GM21619 (cell line): ENCODE results near the gene NXF3.
"Not testable (repeated sequence)": the region's sequence is repeated elsewhere in the genome, so short reads cannot be mapped to it uniquely, and the experiment has no call there.

Experiments used
- ATAC-seq: cut with Tn5 transposase; IDR thresholded peaks from one replicate; pipeline ENCODE4 v1.9.1; 2021; ENCODE audit not compliant: unreplicated experiment

NXF3 gene, protein sequence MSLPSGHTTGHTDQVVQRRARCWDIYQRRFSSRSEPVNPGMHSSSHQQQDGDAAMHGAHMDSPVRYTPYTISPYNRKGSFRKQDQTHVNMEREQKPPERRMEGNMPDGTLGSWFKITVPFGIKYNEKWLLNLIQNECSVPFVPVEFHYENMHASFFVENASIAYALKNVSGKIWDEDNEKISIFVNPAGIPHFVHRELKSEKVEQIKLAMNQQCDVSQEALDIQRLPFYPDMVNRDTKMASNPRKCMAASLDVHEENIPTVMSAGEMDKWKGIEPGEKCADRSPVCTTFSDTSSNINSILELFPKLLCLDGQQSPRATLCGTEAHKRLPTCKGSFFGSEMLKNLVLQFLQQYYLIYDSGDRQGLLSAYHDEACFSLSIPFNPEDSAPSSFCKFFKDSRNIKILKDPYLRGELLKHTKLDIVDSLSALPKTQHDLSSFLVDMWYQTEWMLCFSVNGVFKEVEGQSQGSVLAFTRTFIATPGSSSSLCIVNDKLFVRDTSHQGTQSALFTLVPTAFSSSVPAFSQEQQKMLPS

DNA sequence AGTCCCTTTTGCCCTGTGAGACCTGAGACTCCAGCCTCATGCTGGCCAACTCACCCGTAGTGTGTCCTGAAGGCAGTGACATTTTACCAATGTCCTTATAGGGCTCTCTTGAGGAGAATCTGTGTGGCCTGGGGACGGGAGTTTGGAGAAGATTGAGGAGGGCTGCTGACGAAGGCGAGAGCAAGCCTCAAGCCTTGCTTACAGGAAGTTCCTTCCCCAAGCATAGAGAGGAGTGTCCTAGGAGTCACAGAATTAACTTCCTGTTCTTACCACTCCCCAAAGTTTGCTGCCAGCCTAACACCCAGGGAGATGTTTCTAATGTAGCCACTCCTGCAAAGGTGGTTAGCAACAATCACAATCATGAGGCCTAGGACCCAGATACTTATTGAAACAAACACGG is at the start of gene NXF3:
Gene NXF3 (minus strand): TSS at position 202 of the 400 bp plus-strand sequence. CDS start 120 bp downstream, at position 82.
- ATAC-seq, result no peak

DNA sequence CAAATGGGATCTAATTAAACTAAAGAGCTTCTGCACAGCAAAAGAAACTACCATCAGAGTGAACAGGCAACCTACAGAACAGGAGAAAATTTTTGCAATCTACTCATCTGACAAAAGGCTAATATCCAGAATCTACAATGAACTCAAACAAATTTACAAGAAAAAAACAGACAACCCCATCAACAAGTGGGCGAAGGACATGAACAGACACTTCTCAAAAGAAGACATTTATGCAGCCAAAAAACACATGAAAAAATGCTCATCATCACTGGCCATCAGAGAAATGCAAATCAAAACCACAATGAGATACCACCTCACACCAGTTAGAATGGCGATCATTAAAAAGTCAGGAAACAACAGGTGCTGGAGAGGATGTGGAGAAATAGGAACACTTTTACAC is 43.6 kb upstream of the NXF3 start:
- not testable (repeated sequence) for ATAC-seq

DNA sequence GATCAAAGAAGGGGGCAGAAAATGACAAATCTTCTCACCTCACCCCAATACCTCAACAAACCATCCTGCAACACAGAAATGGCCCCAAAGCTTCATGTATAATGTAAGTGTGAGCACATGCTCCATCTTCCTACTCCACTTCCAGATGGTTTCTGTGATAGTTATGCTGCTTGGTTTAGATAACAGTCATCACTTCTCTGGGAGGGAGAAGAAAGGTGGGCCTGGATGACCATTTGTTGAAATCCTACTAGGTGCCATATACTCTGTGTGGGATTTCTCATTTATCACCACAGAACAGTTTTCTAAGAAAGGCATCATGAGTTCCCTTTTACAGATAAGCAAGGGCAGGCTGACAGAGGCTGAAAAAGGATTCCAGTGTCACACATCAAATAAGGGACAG is 31.3 kb upstream of the NXF3 start:
- no peak for ATAC-seq

DNA sequence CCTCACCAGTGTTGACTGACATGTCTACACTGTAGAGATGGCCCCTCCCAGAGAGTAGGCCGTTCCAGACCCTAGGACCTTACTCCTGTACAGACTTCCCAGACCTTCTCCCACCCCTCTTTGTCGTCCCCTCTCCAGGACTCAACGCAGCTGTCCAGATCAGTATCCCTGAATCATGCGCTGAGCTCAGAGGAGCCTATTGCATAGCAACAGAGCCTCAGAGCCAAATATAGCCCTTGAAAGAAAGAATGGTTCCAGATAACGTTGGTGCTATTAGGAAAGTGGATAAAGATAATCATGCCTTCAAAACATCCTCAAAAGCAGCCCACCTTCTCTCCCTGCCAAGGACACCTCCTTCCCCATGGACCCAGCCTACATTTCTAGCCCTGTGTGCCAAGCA is 27.8 kb upstream of the NXF3 start:
- no peak for ATAC-seq

DNA sequence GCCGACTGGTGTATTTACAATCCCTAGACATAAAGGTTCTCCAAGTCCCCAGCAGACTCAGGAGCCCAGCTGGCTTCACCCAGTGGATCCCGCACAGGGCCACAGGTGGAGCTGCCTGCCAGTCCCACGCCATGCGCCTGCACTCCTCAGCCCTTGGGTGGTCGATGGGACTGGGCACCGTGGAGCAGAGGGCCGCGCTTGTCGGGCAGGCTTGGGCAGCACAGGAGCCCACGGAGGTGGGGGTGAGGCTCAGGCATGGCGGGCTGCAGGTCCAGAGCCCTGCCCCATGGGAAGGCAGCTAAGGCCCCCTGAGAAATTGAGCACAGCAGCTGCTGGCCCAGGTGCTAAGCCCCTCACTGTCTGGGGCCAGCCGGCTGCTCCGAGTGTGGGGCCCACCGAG is 24.0 kb upstream of the NXF3 start:
- ATAC-seq, result not testable (repeated sequence)

DNA sequence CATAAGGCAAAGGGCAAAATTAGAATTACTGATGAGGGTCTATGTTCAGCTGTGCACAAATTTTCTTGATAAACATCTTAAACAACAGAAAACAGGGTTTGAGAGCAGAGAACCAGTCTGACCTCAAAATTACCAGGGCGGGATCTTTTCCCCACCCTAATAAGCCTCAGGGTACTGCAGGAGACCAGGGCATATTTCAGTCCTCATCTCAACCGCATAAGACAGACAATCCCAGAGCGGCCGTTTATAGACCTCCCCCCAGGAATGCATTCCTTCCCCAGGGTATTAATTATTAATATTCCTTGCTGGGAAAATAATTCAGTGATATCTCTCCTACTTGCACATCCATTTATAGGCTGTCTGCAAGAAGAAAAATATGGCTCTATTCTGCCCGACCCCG is 16.6 kb upstream of the NXF3 start:
- ATAC-seq, result not testable (repeated sequence)

DNA sequence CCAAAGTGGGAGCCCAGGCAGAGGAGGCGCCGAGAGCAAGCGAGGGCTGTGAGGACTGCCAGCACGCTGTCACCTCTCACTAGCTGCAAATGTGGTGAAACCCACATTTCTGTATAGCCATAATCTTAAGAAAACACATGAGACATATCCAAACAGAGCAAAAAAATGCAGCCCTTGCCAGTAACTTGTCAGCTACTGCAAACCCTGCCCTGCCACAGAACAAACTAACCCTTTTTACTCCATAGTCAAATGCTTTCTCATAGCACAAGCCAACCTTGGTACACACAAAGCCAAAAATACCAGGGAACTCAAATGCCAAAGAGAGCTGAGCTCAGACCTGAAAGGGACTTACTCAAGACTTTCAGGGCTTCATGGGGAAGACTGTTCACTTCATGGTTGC is 14.9 kb upstream of the NXF3 start:
- ATAC-seq, result no peak

DNA sequence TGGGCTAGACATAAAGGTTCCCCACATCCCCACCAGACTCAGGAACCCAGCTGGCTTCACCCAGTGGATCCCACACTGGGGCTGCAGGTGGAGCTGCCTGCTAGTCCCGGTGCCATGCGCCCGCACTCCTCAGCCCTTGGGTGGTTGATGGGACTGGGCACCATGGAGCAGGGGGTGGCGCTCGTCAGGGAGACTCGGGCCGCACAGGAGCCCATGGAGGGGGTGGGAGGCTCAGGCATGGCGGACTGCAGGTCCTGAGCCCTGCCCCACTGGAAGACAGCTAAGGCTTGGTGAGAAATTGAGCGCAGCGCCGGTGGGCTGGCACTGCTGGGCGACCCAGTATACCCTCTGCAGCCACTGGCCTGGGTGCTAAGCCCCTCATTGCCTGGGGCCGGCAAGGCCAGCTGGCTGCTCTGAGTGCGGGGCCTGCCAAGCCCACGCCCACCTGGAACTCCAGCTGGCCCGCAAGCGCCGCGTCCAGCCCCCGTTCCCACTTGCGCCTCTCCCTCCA is 14.3 kb upstream of the NXF3 start:
- not testable (repeated sequence) for ATAC-seq

DNA sequence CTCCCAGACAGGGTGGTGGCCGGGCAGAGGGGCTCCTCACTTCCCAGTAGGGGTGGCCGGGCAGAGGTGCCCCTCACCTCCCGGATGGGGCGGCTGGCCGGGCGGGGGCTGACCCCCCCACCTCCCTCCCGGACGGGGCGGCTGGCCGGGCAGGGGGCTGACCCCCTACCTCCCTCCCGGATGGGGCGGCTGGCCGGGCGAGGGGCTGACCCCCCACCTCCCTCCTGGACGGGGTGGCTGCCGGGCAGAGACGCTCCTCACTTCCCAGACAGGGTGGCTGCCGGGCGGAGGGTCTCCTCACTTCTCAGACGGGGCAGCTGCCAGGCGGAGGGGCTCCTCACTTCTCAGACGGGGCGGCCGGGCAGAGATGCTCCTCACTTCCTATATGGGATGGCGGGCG is 11.4 kb upstream of the NXF3 start:
- not testable (repeated sequence) for ATAC-seq

DNA sequence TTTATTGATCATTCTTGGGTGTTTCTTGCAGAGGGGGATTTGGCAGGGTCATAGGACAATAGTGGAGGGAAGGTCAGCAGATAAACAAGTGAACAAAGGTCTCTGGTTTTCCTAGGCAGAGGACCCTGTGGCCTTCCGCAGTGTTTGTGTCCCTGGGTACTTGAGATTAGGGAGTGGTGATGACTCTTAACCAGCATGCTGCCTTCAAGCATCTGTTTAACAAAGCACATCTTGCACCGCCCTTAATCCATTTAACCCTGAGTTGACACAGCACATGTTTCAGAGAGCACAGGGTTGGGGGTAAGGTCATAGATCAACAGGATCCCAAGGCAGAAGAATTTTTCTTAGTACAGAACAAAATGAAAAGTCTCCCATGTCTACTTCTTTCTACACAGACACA is 10.9 kb upstream of the NXF3 start:
- not testable (repeated sequence) for ATAC-seq

DNA sequence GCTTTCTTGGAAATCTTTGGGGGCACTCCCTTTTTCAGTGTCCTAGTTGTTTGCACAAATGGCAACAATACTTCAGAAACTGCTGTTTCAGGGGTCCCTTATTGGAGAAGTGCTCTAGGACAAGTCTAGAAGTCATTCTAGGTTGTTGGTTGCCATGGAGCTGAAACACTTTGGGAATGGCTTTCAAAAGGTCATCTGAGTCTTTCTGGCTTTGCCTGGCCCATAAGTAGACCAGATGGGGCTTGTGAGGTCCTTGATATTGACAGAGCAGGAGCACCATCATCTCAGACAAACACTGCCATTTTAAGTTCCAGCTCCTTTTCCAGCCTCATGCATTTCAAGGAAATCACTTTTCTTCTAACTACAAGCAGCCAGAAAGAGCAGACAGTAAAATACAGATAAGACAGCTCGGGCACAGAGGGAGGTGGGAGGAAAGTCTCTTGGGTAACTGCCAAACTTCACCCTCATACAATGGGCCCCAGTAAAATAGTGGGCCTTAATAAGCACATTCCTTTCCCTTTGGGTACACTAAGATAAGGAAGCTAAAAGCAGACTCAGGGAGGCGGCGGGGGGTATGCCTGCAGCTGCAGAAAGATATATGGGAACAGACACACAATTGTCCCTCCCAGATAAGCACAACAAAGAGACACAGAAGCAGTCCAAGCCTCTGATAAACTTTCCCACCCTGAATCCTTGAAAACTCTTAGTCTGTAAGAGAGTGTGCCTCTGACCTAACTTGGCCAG is 8.5 kb upstream of the NXF3 start:
- no peak for ATAC-seq

DNA sequence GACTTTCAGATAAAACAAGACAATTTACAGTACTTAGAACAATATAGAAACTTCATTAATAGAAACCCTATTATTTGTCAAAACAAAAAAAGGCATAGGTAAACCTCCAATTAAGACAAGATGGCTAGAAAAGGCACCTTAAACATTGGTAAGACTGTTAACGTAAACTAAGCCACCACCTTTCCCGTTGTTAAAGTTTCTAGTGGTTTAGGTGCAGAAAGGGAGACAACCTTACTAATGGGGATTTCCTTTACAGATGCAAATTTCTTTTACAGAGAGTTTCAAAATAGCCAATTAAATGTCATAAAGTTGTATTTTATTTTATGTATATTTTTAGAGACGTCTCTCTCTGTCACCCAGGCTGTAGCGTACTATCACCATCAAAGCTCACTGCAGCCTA is 7.5 kb upstream of the NXF3 start:
- ATAC-seq, result no peak

DNA sequence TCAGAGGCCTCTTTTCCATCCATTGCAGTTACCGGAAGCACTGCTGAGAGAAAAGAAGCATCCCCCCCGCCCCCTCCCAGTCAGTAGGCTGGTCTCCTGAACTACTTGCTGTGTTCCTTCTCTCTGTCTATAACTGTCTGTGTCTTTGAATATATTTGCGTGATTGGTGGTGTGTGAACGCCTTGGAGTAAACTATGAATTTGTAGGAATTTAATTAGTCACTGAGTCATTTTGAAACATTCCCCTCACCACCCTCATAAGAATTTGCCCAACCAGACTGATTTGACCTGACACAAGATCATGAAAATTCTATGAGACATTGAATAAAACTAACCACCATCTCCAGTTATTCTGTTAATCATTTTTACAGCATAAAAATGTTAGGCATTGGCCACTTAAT is 6.7 kb upstream of the NXF3 start:
- ATAC-seq, result no peak

DNA sequence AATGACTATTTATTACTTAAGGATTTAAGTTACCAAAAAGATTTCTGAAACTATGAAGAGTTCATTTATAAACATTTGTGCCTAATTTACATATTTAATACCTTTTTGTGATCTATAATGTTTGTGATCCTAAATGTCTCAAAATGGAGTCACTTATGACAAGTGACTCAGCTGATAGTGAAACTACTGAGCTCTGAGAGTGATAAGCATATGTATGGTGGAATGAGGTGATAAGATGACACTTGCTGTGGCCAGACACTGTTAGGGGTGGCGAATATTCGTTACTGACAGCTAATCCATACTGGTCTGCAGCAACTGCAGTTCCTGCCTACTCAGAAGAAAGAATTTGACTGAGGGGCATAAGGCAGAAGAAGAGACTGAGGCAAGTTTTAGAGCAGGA is 5.5 kb upstream of the NXF3 start:
- no peak for ATAC-seq

DNA sequence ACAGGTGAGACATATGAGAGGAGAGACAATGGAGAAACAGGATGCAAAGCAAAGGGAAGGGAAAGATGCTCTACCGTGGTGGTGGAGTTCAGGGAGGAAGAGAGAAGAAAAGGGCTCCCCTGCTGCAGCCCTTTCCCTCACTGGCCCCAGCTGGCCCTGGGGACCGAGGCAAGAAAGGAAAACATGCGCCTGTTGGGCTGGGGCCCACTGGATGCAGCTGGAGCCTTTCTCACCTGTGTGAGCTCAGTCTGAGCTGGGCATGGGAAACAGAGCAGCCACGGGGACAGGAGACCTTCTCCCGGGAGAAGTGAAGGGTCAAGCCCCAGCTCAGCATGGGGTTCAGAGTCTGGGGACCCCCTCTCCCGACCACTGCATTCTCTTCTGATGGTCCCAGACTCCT is 11.9 kb downstream of the NXF3 start:
- ATAC-seq, result no peak

DNA sequence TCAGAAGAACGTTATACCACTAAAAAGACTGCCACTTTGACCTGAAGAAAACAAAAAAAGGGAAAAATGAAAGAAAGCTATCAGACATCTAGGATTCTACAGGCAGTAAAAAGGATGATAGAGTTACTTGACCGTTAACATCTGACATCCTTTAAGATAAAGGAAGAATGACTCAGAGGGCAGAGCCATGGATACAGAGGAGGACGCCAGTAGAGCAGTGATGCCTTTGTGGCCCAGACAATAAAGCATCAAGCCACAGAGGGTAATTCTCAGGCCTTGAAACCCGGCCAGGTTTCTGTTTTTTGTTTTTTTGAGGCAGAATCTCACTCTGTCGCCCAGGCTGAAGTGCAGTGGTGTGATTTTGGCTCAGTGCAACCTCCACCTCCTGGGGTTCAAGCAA is 19.5 kb downstream of the NXF3 start:
- no peak for ATAC-seq

DNA sequence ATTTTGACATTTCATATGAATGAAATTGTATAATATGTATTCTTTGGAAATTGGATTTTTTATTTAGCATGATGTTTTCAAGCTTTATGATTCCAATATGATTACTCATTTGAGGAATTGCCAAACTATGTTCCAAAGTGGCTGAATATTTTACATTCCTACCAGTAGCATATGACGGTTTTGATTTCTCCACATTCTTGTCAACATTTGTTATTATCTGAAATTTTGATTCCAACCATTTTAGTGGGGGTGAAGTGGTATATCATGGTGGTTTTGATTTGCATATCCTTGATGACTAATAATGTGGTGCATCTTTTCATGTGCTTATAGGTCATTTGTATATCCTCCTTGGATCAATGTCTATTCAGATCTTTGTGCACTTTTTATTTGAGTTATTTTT is 26.3 kb downstream of the NXF3 start:
- ATAC-seq, result no peak

DNA sequence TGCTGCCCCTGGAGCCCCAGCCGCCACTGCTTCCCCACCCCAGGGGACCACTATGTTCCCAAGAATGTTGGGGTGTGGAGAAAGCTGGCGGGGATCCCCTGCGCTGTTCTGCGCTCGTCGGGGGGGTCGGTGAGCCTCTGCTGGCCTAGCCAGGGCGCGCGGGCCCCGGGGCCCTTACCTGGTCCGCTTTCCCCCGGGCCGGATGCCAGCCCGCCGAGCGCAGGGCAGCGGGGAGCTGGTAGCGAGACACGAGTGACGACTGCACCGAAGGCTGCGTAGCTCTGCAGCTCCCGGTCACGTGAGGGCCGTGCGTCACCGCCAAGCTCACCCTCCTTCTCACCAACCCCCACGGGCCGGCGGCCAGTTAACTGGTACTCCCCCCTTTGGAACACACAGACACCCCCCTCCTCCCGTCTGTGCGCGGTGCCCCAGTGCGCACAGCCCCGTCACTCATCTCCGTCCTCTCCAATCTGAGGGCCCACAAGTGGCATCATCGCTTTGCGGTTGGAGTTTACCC is 29.0 kb downstream of the NXF3 start, which contains the start of gene BEX1:
Gene BEX1 (minus strand): TSS at position 254 of the 517 bp plus-strand sequence. CDS start 897 bp downstream, outside the sequence.
- ATAC-seq, result no peak

DNA sequence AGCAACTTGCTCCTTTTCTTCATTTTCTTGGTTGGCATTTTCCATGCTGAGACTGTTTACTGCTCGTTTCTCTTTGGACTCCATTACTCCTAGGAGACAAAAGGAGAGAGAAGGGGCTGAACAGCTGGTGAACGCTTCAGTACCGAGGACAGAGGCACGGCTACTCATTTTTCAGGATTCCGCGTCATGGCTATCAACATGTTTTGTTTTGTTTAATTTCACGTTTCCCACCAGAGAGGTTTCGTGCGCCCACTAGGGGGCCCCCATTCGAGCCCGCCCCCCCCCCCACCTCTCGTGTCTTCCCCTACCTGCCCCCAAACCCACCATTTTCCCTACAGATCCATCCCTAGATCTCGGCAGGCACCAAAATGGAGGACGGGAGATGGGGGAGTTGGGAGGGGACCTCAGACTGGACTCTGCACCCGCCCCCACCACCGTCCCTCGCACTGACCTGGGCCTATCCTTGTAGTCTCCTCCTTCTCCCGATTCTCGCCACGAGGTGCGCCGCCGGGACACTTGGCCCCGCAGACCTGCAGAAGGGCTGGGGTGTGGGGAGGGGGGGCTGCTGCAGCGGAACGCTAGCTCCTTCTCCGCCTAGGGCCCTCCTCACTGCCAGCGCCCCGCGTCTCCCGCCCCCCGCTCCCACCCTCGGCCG is 29.6 kb downstream of the NXF3 start:
- no peak for ATAC-seq

DNA sequence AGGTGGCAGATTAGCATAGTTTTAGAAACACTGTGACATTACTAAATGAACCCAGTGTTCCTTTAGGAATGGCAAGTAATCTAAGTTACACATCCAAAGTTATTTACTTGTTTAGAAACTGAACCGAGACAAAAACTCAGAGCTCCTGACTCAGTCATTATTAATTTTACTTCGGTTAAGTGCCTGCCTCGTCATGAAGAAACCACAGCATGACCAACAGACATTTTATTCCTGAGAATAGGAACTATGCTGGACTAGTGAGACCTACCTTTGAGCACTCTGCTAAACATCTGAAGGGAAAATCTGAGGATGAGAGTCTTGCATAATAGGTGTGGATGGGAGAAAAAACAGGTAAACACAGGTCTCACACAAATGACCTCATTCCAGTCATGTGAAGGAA is 31.5 kb downstream of the NXF3 start:
- no peak for ATAC-seq

DNA sequence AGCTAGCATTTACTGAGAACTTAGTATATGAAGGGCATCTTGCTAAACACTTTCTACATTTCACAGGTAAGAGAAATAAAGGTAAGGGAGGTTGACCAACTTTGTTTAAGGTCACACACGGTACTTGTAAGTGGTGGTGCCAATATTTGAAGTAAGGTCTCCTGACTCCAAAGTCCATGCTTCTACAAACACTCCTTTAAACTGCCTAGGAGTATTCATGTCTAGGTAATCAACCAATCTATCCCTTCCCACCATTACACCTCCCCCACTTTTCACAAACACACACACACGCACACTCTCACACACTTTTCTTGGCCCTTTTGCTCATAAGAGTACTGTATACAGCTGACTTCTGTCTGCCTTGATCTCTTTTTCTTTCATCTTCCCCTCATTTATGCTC is 36.0 kb downstream of the NXF3 start:
- no peak for ATAC-seq
